ENCODE data around the gene AGAP1.

AGAP1 gene

GRCh38 chr2:235556086-235556485 is 62.2 kb downstream of the AGAP1 start:
- H3K36me3 ChIP-seq (ENCODE audit: low read depth) = no peaks in the 10 kb centered on the region
- no peaks in the 10 kb centered on the region for H3K27me3 ChIP-seq (ENCODE audit: insufficient read depth, poor library complexity, severe bottlenecking)
- H3K4me3 ChIP-seq (ENCODE audit: severe bottlenecking) = no peak overlapping the region
- no peak overlapping the region for H3K27ac ChIP-seq (ENCODE audit: poor library complexity, severe bottlenecking)
- no peaks in the 10 kb centered on the region for H3K4me1 ChIP-seq (ENCODE audit: insufficient read depth, poor library complexity, severe bottlenecking)
- ATAC-seq (ENCODE audit: low read depth) (no peak), DNase-seq (ENCODE audit: low spot score) (no peak)
- TF ChIP-seq CTCF (IDR thresholded peaks at IDR 0.05; ENCODE audit: poor library complexity, severe bottlenecking) = no peak
- no peaks in the 10 kb centered on the region for H3K9me3 ChIP-seq (ENCODE audit: severe bottlenecking)

GRCh38 chr2:235556901-235557300 is 63.1 kb downstream of the AGAP1 start:
- no peaks in the 10 kb centered on the region for H3K36me3 ChIP-seq (ENCODE audit: low read depth)
- H3K27me3 ChIP-seq (ENCODE audit: insufficient read depth, poor library complexity, severe bottlenecking) = no peaks in the 10 kb centered on the region
- DNase-seq (ENCODE audit: low spot score) (no peak), ATAC-seq (ENCODE audit: low read depth) (no peak)
- no peak overlapping the region for H3K4me3 ChIP-seq (ENCODE audit: severe bottlenecking)
- no peaks in the 10 kb centered on the region for H3K4me1 ChIP-seq (ENCODE audit: insufficient read depth, poor library complexity, severe bottlenecking)
- no peak for TF ChIP-seq CTCF (IDR thresholded peaks at IDR 0.05; ENCODE audit: poor library complexity, severe bottlenecking)
- H3K27ac ChIP-seq (ENCODE audit: poor library complexity, severe bottlenecking) = no peak overlapping the region
- H3K9me3 ChIP-seq (ENCODE audit: severe bottlenecking) = no peaks in the 10 kb centered on the region

GRCh38 chr2:235557903-235558302 is 64.1 kb downstream of the AGAP1 start:
- no peaks in the 10 kb centered on the region for H3K36me3 ChIP-seq (ENCODE audit: low read depth)
- no peak for TF ChIP-seq CTCF (IDR thresholded peaks at IDR 0.05; ENCODE audit: poor library complexity, severe bottlenecking)

GRCh38 chr2:235558572-235558971 is 64.7 kb downstream of the AGAP1 start:
- no peak overlapping the region for H3K4me3 ChIP-seq (ENCODE audit: severe bottlenecking)
- no peak overlapping the region for H3K27ac ChIP-seq (ENCODE audit: poor library complexity, severe bottlenecking)
- H3K9me3 ChIP-seq (ENCODE audit: severe bottlenecking) = no peaks in the 10 kb centered on the region
- TF ChIP-seq CTCF (IDR thresholded peaks at IDR 0.05; ENCODE audit: poor library complexity, severe bottlenecking) = no peak
- H3K27me3 ChIP-seq (ENCODE audit: insufficient read depth, poor library complexity, severe bottlenecking) = no peaks in the 10 kb centered on the region
- DNase-seq (ENCODE audit: low spot score) (no peak), ATAC-seq (ENCODE audit: low read depth) (no peak)
- no peaks in the 10 kb centered on the region for H3K36me3 ChIP-seq (ENCODE audit: low read depth)
- no peaks in the 10 kb centered on the region for H3K4me1 ChIP-seq (ENCODE audit: insufficient read depth, poor library complexity, severe bottlenecking)

More at GRCh38 chr2:235557903-235558302, 64.1 kb downstream of the AGAP1 start:
- Histone ChIP-seq H3K9me3 (ENCODE audit: severe bottlenecking) (no peaks in the 10 kb centered on the region), H3K27me3 (ENCODE audit: insufficient read depth, poor library complexity, severe bottlenecking) (no peaks in the 10 kb centered on the region), H3K4me1 (ENCODE audit: insufficient read depth, poor library complexity, severe bottlenecking) (no peaks in the 10 kb centered on the region), H3K27ac (ENCODE audit: poor library complexity, severe bottlenecking) (no peak overlapping the region), H3K4me3 (ENCODE audit: severe bottlenecking) (no peak overlapping the region)
- DNase-seq (ENCODE audit: low spot score) (no peak), ATAC-seq (ENCODE audit: low read depth) (no peak)

GRCh38 chr2:235560345-235560744 is 66.5 kb downstream of the AGAP1 start:
- DNase-seq (ENCODE audit: low spot score) = no peak
- H3K27me3 ChIP-seq (ENCODE audit: insufficient read depth, poor library complexity, severe bottlenecking) = no peaks in the 10 kb centered on the region
- TF ChIP-seq CTCF (IDR thresholded peaks at IDR 0.05; ENCODE audit: poor library complexity, severe bottlenecking) = no peak
- no peaks in the 10 kb centered on the region for H3K9me3 ChIP-seq (ENCODE audit: severe bottlenecking)
- H3K36me3 ChIP-seq (ENCODE audit: low read depth) = no peaks in the 10 kb centered on the region
- H3K27ac ChIP-seq (ENCODE audit: poor library complexity, severe bottlenecking) = no peak overlapping the region
- ATAC-seq (ENCODE audit: low read depth) = no peak
- H3K4me1 ChIP-seq (ENCODE audit: insufficient read depth, poor library complexity, severe bottlenecking) = no peaks in the 10 kb centered on the region
- H3K4me3 ChIP-seq (ENCODE audit: severe bottlenecking) = no peak overlapping the region

All from RWPE2 (cell line).